CD4-positive, alpha-beta memory T cell (primary cell): ENCODE measurements around the gene SEC22C. TPM values are rescaled to one million over a fixed set of nuclear protein-coding genes. Genes with fewer than 3 reads are reported as not detected.
"Not testable (repeated sequence)": the region's sequence is repeated elsewhere in the genome, so short reads cannot be mapped to it uniquely, and the experiment has no call there.

Experiments
- CTCF ChIA-PET: fragments of 350-600 bp; sonication (Branson Sonifier 250); formaldehyde crosslinking; loops from one replicate; lab custom pipeline; 2021; ENCODE audit warnings: inconsistent platforms; ENCODE audit not compliant: partially characterized antibody; lab: Charles Lee
- POLR2A ChIA-PET: fragments of 350-600 bp; sonication (Branson Sonifier 250); formaldehyde crosslinking; loops from one replicate; lab custom pipeline; 2021; ENCODE audit not compliant: partially characterized antibody; lab: Charles Lee
- DNase-seq, 5 donors: peaks; one replicate each; pipeline versions ENCODE4 v3.0.0 to v3.0.0-alpha.2; 2020 to 2022; ENCODE audit warnings: mixed read lengths in 1 of 5
- H3K27ac ChIP-seq: one replicate; pipeline ENCODE4 v1.7.0; 2013; ENCODE audit warnings: low read depth, low read length
- H3K27me3 ChIP-seq: 2 replicates; pipeline ENCODE4 v1.7.0; 2013; ENCODE audit warnings: mild to moderate bottlenecking, low read length, moderate library complexity; ENCODE audit not compliant: insufficient read depth
- H3K36me3 ChIP-seq: 2 replicates; pipeline ENCODE4 v1.7.0; 2013; ENCODE audit warnings: mild to moderate bottlenecking, low read length, moderate library complexity; ENCODE audit not compliant: insufficient read depth
- H3K4me1 ChIP-seq: 2 replicates; pipeline ENCODE4 v1.7.0; 2013; ENCODE audit warnings: mild to moderate bottlenecking, low read length, moderate library complexity; ENCODE audit not compliant: insufficient read depth
- H3K4me3 ChIP-seq, 2 donors: one replicate each; pipeline ENCODE4 v1.7.0; 2013; ENCODE audit warnings: low read length in 2 of 2, mild to moderate bottlenecking in 1 of 2
- H3K9me3 ChIP-seq, 2 donors: one replicate each; pipeline ENCODE4 v1.7.0; 2013; ENCODE audit warnings: low read length in 2 of 2, control low read depth in 1 of 2; ENCODE audit not compliant: control insufficient read depth in 1 of 2
- H3K27ac Mint-ChIP-seq, 7 donors: one replicate each; pipeline ENCODE4 v1.8.0; 2020 to 2021; ENCODE audit warnings: mixed read lengths in 7 of 7, mild to moderate bottlenecking in 6 of 7, inconsistent platforms in 3 of 7, moderate library complexity in 3 of 7
- H3K27me3 Mint-ChIP-seq, 2 donors: one replicate each; pipeline ENCODE4 v1.8.0; 2020 to 2021; ENCODE audit warnings: mixed read lengths in 2 of 2
- H3K36me3 Mint-ChIP-seq, 2 donors: one replicate each; pipeline ENCODE4 v1.8.0; 2020 to 2021; ENCODE audit warnings: mixed read lengths in 2 of 2, inconsistent platforms in 1 of 2, mild to moderate bottlenecking in 1 of 2
- H3K4me1 Mint-ChIP-seq, 4 donors: one replicate each; pipeline ENCODE4 v1.8.0; 2020 to 2021; ENCODE audit warnings: mixed read lengths in 4 of 4, mild to moderate bottlenecking in 1 of 4
- H3K4me3 Mint-ChIP-seq, 8 donors: one replicate each; pipeline ENCODE4 v1.8.0; 2020 to 2021; ENCODE audit warnings: mixed read lengths in 8 of 8, mild to moderate bottlenecking in 7 of 8, moderate library complexity in 6 of 8, inconsistent platforms in 3 of 8
- H3K9me3 Mint-ChIP-seq, 8 donors: one replicate each; pipeline ENCODE4 v1.8.0; 2020 to 2021; ENCODE audit warnings: mixed read lengths in 8 of 8, mild to moderate bottlenecking in 5 of 8, inconsistent platforms in 3 of 8, moderate library complexity in 1 of 8
- intact Hi-C: fragments of 100-400 bp; cut with micrococcal nuclease; formaldehyde crosslinking; loops from one replicate; pipeline ENCODE4 v1.15.1; 2023
- polyA plus RNA-seq, 2 donors: library from polyadenylated mRNA; unstranded; fragments of 300-500 nt; fragmentation: Illumina TruSeq; gene quantifications; one replicate each; pipeline ENCODE4 v1.2.3, GENCODE V29; 2021
- total RNA-seq, 2 experiments: library from RNA; stranded (reverse); gene quantifications; one replicate each; pipeline ENCODE4 v1.2.3, GENCODE V29; 2021

SEC22C gene
- total and polyA plus RNA-seq, 4 experiments from 2014 or later = 53.1 to 70.3 (median 56.2) TPM

GRCh38 chr3:42588625-42589024 is 6.9 kb upstream of the SEC22C start:
- H3K36me3 Mint-ChIP-seq = peaks cover 8 to 10% of the 10 kb centered on the region in 2 donors

GRCh38 chr3:42582474-42583070 is 805 bp upstream of the SEC22C start:
- POLR2A ChIA-PET = interaction anchor here (0.8 to 3.4 kb wide), 17 partner anchors 9 to 221 kb away, joined by 3 to 56 read pairs (median 8); partner anchors contain the start of genes NKTR, SS18L2 and VIPR1
- no peak for DNase-seq
- Histone ChIP-seq H3K27ac (peak overlapping the region; percentile 96), H3K9me3 (no peaks in the 10 kb centered on the region), H3K4me3 (peak overlapping the region; percentile 26 to 78), H3K27me3 (no peaks in the 10 kb centered on the region), H3K4me1 (peaks cover 34% of the 10 kb centered on the region), H3K36me3 (no peaks in the 10 kb centered on the region)
- Mint-ChIP-seq H3K4me1 (peaks cover 34 to 52% (median 43%) of the 10 kb centered on the region in 4 donors), H3K9me3 (no peaks in the 10 kb centered on the region), H3K27me3 (no peaks in the 10 kb centered on the region), H3K36me3 (peaks cover 7 to 12% of the 10 kb centered on the region in 2 donors), H3K4me3 (peak overlapping the region; percentile 86 to 96 (median 94)), H3K27ac (peak overlapping the region; percentile 97 to 100 (median 99))
- intact Hi-C loops = loop anchor here (1.0 to 2.0 kb wide), 6 partner anchors 8 to 222 kb away; partner anchors contain the start of genes HIGD1A, NKTR and SS18L2
- CTCF ChIA-PET = interaction anchor here (0.6 to 3.2 kb wide), 21 partner anchors 8 to 173 kb away, joined by 3 to 21 read pairs (median 5); partner anchors contain the start of genes NKTR and SS18L2

More at GRCh38 chr3:42588625-42589024, 6.9 kb upstream of the SEC22C start:
- peak overlapping the region in 1 of 7 donors; percentile 46 for H3K27ac Mint-ChIP-seq
- H3K27me3 Mint-ChIP-seq = no peaks in the 10 kb centered on the region
- POLR2A ChIA-PET = interaction anchor here (6.5 kb wide), 1 partner anchor 13 kb away, joined by 93 read pairs; the partner anchor contains the start of gene NKTR
- intact Hi-C loops = no loop called here
- peaks cover 3% of the 10 kb centered on the region for H3K36me3 ChIP-seq
- H3K27ac ChIP-seq = no peak overlapping the region
- H3K4me1 Mint-ChIP-seq = peaks cover 13 to 36% (median 25%) of the 10 kb centered on the region in 4 donors
- no peaks in the 10 kb centered on the region for H3K9me3 Mint-ChIP-seq
- H3K27me3 ChIP-seq = no peaks in the 10 kb centered on the region
- no peak overlapping the region for H3K4me3 ChIP-seq
- peaks cover 33% of the 10 kb centered on the region for H3K4me1 ChIP-seq
- CTCF ChIA-PET = interaction anchor here (0.7 to 2.9 kb wide), 3 partner anchors 9 to 13 kb away, joined by 3 to 18 read pairs (median 3); partner anchors contain the start of gene NKTR
- DNase-seq = no peak
- no peak overlapping the region for H3K4me3 Mint-ChIP-seq
- H3K9me3 ChIP-seq = no peaks in the 10 kb centered on the region

GRCh38 chr3:42581400-42581708 is 413 bp downstream of the SEC22C start:
- H3K9me3 Mint-ChIP-seq = no peaks in the 10 kb centered on the region
- peak overlapping the region; percentile 86 to 99 (median 90) for H3K27ac Mint-ChIP-seq
- Histone ChIP-seq H3K4me3 (peak overlapping the region; percentile 59 to 78), H3K9me3 (no peaks in the 10 kb centered on the region), H3K36me3 (no peaks in the 10 kb centered on the region), H3K4me1 (peaks cover 39% of the 10 kb centered on the region), H3K27ac (peak overlapping the region; percentile 96), H3K27me3 (no peaks in the 10 kb centered on the region)
- peaks cover 16 to 20% of the 10 kb centered on the region in 2 donors for H3K36me3 Mint-ChIP-seq
- H3K4me1 Mint-ChIP-seq = peaks cover 38 to 64% (median 47%) of the 10 kb centered on the region in 4 donors
- intact Hi-C loops = no loop called here
- H3K4me3 Mint-ChIP-seq = peak overlapping the region; percentile 75 to 94 (median 82)
- no peak for DNase-seq
- CTCF ChIA-PET = interaction anchor here (1.0 to 3.2 kb wide), 9 partner anchors 9 to 174 kb away, joined by 3 to 14 read pairs (median 6); partner anchors contain the start of genes NKTR, SS18L2 and VIPR1
- no peaks in the 10 kb centered on the region for H3K27me3 Mint-ChIP-seq
- POLR2A ChIA-PET = interaction anchor here (0.7 to 3.4 kb wide), 13 partner anchors 9 to 164 kb away, joined by 3 to 56 read pairs (median 8); partner anchors contain the start of genes NKTR, SS18L2 and VIPR1

GRCh38 chr3:42579346-42579745 is 2.4 kb downstream of the SEC22C start:
- peaks cover 39% of the 10 kb centered on the region for H3K4me1 ChIP-seq
- not testable (repeated sequence) for H3K27me3 ChIP-seq, H3K27me3 Mint-ChIP-seq, DNase-seq, H3K27ac ChIP-seq, H3K4me3 ChIP-seq, H3K36me3 ChIP-seq, H3K9me3 ChIP-seq
- Mint-ChIP-seq H3K9me3 (peaks cover 0 to 13% (median 8%) of the 10 kb centered on the region in 8 donors), H3K4me1 (peaks cover 44 to 73% (median 47%) of the 10 kb centered on the region in 4 donors), H3K4me3 (peak overlapping the region in 1 of 8 donors; percentile 31), H3K36me3 (peaks cover 30 to 32% of the 10 kb centered on the region in 2 donors), H3K27ac (peak overlapping the region in 5 of 7 donors; percentile 53 to 99 (median 89))
- CTCF ChIA-PET = interaction anchor here (1.0 to 1.6 kb wide), 2 partner anchors 21 to 78 kb away, joined by 3 to 4 read pairs; partner anchors contain the start of gene NKTR
- intact Hi-C loops = loop anchor here (5.0 kb wide), 1 partner anchor 33 kb away; no protein-coding TSS in a partner anchor
- POLR2A ChIA-PET = interaction anchor here (0.7 to 1.0 kb wide), 3 partner anchors 11 to 93 kb away, joined by 3 to 5 read pairs (median 3); partner anchors contain the start of gene SS18L2

GRCh38 chr3:42578054-42578453 is 3.7 kb downstream of the SEC22C start:
- Histone ChIP-seq H3K4me3 (no peak overlapping the region), H3K4me1 (peaks cover 32% of the 10 kb centered on the region), H3K27ac (no peak overlapping the region), H3K36me3 (peaks cover 9% of the 10 kb centered on the region), H3K9me3 (no peaks in the 10 kb centered on the region), H3K27me3 (no peaks in the 10 kb centered on the region)
- intact Hi-C loops = loop anchor here (5.0 kb wide), 1 partner anchor 34 kb away; no protein-coding TSS in a partner anchor
- H3K27me3 Mint-ChIP-seq = no peaks in the 10 kb centered on the region
- ChIA-PET POLR2A (interaction anchor here (0.9 to 1.5 kb wide), 3 partner anchors 20 to 76 kb away, joined by 3 to 4 read pairs (median 4); partner anchors contain the start of genes NKTR and VIPR1), CTCF (interaction anchor here (1.6 to 2.2 kb wide), 2 partner anchors 22 to 76 kb away, joined by 4 to 10 read pairs; partner anchors contain the start of genes NKTR and VIPR1)
- H3K4me1 Mint-ChIP-seq = peaks cover 39 to 67% (median 42%) of the 10 kb centered on the region in 4 donors
- DNase-seq = no peak
- peaks cover 0 to 22% (median 14%) of the 10 kb centered on the region in 8 donors for H3K9me3 Mint-ChIP-seq
- H3K36me3 Mint-ChIP-seq = peaks cover 42% of the 10 kb centered on the region in 2 donors
- peak overlapping the region in 3 of 7 donors; percentile 11 to 72 (median 48) for H3K27ac Mint-ChIP-seq
- no peak overlapping the region for H3K4me3 Mint-ChIP-seq

GRCh38 chr3:42575137-42575741 is 6.5 kb downstream of the SEC22C start:
- Mint-ChIP-seq H3K27me3 (no peaks in the 10 kb centered on the region), H3K4me3 (peak overlapping the region in 1 of 8 donors; percentile 26), H3K36me3 (peaks cover 48 to 55% of the 10 kb centered on the region in 2 donors), H3K27ac (no peak overlapping the region), H3K9me3 (peaks cover 0 to 28% (median 14%) of the 10 kb centered on the region in 8 donors), H3K4me1 (peaks cover 27 to 56% (median 29%) of the 10 kb centered on the region in 4 donors)
- H3K36me3 ChIP-seq = peaks cover 9% of the 10 kb centered on the region
- no peak overlapping the region for H3K27ac ChIP-seq
- no peaks in the 10 kb centered on the region for H3K27me3 ChIP-seq
- H3K9me3 ChIP-seq = no peaks in the 10 kb centered on the region
- ChIA-PET CTCF (interaction anchor here (1.2 kb wide), 1 partner anchor 171 kb away, joined by 3 read pairs; no protein-coding TSS in a partner anchor), POLR2A (interaction anchor here (1.2 kb wide), 1 partner anchor 18 kb away, joined by 3 read pairs; no protein-coding TSS in a partner anchor)
- H3K4me3 ChIP-seq = no peak overlapping the region
- DNase-seq = no peak
- peaks cover 12% of the 10 kb centered on the region for H3K4me1 ChIP-seq
- intact Hi-C loops = loop anchor here (5.0 kb wide), 1 partner anchor 37 kb away; no protein-coding TSS in a partner anchor
